RPMI8226 (cell line): ENCODE measurements around the gene TIGD6.
A peak's percentile ranks its signal among the peaks of the same experiment; 100 is the strongest.
"Not testable (repeated sequence)": the region's sequence is repeated elsewhere in the genome, so short reads cannot be mapped to it uniquely, and the experiment has no call there.

ENCODE experiments used
- DNase-seq: peaks from one replicate; pipeline ENCODE4 v3.0.0-alpha.2; 2015

Gene TIGD6

DNA sequence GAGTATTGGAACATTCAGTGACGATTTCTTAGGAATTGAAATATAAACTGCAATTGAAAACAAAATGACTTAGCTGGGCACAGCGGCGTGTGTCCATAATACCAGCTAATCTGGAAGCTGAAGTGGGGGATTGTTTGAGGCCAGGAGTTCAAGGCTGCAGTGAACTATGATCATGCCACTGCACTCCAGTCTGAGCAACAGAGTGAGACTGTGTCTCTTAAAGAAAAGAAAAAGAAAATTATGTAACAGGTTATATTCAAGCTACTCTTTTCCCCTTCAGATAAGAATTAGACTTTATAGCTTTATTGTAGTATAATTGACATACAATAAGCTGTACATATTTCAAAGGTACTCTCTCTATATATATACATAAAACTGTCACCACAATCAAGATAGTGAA is 33.5 kb downstream of the TIGD6 start:
- no peak for DNase-seq

DNA sequence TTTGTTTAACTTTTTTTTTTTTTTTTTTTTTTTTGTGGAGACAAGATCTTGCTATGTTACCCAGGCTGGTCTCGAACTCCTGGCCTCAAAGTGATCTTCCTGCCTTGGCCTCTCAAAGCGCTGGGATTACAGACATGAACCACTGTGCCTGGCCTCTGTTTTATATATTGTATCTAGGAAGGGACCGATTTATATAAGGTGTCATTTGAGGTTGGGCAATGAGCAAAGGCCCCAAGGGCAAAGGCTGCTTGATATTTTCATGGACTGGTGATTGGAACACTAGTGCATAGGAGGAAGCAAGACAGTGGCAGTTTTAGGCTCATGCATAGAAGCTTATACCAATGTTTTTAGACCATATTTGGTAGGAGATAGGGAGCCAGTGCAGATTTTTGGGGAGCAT is 36.7 kb downstream of the TIGD6 start:
- no peak for DNase-seq

DNA sequence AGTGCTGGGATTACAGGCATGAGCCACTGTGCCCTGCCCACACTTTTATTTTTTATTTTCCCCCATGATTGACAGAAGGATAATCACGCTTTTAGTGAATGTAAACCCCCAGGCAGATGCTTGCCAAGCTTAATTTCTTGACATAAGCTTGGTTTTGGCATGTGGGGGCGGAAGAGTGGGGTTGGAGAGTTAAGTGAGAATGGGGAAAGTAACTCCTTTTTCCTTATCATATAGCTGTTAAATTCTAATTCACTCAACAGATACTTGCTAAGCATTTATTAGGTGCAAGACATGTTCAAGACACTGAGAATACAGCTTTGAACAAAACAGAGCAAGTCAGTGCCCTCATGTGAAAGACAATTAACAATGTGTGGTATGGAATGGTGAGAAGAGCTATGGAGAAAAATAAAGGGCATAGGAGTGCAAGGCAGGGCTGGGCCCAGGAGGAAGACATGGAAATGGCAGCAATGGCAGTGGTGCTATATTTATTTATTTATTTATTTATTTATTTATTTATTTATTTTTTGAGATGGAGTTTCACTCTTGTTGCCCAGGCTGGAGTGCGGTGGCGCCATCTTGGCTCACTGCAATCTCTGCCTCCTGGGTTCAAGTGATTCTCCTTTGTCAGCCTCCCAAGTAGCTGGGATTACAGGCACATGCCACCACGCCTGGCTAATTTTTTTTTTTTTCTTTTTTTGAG is 37.7 kb downstream of the TIGD6 start:
- DNase-seq, result no peak

DNA sequence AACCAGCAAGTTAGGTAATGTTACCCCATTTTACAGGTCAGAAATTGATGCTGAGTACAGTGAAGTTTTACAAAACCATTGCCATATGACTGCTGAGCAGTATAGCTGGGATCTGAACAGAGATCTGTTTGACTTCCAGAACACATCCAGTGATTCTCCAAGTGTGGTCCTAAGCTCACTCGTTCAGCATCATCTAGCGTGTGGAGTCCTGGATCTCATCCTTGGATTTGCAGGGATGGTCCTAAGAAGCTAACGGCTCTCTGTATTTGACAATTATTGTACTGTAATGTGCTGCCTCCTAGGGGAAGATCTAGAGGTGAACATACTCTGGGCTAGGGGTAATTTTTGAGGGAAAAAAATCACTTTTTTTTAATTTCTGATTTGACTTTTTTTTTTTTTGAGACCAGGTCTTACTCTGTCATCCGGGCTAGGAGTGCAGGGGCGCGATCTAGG is 38.5 kb downstream of the TIGD6 start:
- DNase-seq, result no peak

DNA sequence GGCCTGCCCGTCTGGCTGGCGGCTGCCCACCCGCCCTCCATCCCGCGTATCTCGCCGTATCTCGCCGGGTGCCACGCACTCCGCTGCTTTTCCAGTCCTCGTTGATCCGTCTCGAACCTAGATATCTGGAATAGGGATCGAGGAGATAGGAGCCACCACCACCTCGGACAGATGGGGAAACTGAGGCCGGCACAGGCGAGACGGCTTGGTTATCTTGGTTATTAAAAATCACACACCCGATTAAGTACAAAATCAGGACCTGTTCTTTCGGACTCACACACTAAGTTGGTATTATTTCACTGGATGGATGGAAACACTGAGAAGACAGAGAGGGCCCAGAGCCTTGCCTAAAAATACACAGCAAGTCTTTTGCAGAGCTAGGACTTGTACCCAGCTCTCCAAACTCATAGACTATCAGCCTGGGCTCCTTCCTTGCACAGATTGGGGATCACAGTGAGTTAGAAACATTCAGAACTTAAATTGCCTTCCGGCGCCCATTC is 39.2 kb downstream of the TIGD6 start:
- DNase-seq, result no peak

DNA sequence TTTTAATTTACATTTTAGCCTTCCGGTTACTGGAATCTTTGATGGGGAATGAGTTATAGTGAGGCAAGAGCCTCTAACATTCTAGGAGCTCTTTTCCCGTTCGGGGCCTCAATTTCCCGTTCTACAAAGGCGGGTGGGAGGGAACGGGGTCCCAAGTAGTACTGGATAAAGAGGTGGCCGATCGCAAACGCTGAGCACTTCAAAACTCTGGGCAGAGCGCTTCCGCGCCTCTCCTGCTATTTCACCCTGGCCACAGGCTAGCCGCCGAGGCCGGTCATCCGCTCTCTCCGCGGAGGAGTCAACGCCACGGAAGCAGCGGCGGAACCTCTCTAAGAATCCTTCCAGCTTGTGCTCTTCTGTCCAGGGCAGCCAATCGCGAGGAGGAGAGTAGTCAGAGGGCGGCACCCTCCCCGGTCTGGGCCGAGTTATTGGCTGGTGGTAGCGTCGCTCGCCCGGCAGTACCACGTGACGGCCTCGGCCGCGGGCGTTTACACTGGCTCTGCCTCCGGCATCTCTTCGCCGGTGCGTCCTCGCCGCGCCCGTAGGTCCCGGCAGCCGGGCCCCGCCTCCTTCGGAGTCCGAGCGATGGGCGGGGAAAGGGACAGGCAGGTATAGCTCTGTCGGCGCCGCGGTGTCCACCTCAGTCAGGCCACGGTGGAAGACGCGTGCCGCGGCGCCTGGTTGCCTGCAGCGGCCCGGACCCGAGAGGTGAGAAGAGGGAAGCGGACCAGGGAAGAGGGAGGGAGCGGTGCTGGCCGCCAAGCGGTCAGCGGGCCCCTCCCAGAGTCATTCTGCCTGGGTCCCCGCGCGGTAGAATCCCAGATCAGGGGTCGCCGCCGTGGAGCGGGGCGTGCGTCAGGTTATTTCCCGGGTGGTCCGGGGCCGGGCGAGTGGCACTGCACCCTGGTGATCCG is 39.9 kb downstream of the TIGD6 start, which contains the start of gene SLC26A2:
TSS of gene SLC26A2 (plus strand) at position 487 of the 914 bp plus-strand sequence. CDS start 16,895 bp downstream, outside the sequence.
- DNase-seq, result peak; percentile 97

DNA sequence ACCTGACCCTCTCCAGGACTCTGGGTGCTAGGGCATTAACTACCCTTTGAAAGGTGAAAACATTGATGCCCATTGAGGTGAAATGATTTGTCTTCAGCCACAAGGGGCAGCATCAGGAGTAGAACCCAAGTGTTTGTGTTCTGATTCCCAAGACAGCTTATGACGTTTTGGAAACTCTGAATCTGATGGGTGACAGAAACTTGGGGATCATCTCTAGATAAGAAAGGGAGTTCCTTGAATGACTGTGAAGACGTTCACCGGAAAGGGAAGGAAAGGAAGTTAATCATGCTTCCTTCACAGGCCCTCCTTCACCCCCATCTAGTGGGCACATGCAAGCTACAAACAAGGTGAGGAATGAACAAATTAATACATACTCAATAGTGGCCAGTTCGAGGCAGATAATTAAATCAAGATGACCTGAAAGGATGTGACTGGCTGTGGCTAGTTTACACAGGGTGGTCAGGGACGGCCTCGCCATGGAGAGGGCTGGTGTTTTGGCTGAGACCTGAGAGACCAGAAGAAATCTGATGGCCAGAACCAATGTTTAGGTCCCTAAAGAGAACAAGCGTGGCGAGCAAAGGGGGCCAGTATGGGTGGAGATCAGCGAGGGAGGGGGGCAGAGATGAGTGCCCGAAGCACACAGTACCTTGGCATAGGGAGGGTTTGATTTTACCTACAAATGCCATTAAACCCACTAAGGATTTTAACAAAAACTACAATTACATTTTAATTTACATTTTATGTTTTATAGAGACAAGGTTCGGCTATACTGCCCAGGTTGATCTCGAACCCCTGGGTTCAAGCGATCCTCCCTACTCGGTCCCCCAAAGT is 40.8 kb downstream of the TIGD6 start:
- DNase-seq, result peak; percentile 47

DNA sequence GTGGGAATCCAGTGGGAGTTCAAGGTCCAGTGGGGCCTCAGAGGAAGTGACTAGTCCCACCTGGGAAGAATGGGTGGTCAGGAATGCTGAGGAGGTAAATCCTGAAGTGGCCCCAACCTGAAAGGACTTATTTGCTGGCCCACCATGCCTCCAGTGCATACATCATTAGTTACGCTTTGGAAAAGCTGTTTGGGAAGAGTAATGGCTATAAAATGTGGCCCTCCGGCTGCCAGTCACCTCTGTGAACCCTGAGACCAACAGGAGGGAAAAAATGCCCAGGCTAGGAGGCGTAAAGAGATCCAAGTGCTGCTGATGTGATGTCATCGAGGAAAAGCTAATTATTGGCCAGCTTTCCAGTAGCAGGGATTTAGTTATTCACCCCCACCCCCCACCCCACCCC is 42.6 kb downstream of the TIGD6 start:
- DNase-seq, result no peak

DNA sequence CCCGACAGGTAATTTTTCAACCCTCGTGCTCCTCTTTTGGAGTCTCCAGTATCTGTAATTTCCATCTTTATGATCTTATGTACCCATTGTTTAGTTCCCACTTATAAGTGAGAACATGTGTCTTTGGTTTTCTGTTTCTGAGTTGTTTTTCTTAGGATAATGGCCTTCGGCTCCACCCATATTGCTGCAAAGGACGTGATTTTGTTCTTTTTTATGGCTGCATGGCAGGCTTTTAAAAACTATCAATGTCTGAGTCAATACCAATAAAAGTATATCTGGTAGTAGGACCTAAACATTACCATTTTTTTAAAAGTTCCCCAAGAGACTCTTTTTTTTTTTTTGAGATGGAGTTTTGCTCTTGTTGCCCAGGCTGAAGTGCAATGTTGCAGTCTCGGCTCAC is 43.8 kb downstream of the TIGD6 start:
- DNase-seq, result no peak

DNA sequence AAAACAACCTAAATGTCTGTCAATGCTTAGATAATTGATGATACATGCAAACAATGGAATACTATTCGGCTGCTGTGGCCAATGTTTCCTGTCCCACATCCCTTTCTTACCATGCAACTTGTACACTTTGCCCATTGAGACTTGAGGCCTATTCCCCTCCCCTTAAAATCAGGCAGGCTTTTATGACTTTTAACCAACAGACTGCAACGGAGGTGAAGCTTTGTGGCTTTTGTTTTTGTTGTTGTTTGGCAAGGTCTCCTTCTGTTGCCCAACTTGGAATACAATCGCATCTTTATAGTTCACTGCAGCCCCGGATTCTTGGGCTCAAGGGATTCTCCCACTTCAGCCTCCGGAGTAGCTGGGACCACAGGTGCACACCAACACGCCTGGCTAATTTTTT is 45.7 kb downstream of the TIGD6 start:
- no peak for DNase-seq

DNA sequence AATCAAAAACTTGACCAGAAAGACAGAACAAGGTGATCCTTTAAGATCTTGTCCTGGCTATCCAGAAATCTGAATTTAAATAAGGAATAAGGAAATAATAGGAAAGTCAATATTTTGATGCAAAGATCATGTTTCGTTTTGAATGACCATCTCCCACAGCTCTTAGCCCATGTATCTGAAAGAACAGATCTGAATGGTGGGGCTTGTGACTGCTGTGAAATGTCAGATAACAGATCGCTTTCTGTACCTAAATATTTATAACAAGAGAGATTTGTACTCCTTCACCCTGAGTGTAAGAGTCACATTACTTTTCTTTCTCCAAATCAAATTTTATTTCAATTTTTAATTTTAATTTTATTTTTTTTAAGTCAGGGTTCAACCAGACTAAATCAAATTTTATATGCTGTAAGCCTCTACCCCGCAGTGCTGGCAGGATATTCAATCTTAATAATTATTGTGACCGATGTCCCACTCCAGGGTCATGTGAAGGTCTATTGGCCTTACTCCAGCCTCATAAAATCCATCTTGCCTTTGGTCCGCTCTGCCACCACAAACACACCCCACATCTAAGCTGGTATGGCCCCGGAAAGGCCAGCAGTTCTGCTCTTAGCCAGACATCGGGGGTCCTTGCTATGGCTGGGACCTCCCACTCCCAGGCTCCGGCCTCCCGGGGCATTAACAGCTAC is 46.9 kb downstream of the TIGD6 start:
- DNase-seq, result no peak

DNA sequence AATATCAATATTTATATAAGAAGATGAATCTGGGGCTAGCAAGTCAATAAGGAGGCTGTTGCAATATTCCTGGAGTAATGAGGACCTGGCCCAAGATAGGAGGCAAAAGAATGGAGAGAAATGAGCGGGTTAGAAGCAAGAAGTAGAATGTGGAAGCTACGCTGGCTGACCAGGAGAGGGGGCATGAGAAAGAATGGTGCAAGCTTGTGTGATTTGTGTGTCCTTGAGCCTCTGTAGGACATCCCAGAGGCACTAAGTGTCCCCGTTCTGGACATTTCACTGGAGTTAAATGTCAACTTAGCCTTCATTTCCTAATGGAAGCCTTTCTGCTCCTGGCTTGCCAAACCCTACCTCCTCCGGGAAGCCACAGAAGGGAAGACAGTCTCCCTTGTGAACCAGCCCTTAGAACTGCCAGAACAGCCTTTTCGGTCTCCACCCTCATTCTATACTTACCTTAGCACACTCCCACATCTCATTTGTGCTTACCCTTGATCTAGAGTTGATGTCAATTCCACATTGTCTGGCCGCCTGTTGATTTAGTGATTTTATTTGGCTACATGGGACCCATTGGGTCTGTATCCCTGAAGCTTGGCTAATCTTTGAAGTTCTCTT is 49.2 kb downstream of the TIGD6 start:
- DNase-seq, result no peak

DNA sequence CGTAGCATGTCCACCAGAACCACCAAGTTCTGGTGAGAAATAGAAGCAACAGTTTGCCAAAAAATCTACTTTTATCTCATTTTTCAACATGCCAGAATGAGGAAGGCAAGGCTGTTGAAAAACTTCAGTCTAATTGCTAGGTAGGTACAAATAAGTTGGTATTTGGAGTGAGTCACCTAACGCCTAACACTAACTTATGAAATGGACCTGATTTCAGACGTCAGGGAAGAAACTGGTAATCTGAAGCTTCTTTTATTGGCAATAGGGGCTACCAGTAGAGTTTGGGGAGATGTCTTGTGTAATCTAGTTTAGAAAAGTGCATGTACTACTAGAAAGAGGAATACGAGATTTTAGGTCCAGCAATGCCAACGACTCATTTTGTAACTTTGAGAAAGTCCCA is 51.5 kb downstream of the TIGD6 start:
- DNase-seq, result no peak

DNA sequence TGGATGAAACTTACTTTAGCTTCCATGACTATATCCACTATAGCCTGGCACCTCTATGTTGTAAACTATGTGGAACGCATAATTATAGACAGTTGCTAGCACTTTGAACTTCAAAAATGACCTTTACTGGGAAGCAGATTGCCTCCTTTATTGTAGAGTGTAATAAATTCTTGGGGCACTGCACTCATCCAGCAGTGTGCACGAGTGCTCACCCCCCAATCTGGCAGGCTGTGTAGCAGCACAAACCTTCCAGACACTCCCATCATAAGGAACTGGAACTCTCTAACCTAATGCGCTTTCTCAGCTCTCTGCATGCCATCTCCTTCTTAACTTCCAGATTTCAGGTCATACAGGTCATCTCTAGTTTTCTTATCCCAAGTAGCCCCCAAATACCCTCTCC is 54.3 kb downstream of the TIGD6 start:
- DNase-seq, result no peak

DNA sequence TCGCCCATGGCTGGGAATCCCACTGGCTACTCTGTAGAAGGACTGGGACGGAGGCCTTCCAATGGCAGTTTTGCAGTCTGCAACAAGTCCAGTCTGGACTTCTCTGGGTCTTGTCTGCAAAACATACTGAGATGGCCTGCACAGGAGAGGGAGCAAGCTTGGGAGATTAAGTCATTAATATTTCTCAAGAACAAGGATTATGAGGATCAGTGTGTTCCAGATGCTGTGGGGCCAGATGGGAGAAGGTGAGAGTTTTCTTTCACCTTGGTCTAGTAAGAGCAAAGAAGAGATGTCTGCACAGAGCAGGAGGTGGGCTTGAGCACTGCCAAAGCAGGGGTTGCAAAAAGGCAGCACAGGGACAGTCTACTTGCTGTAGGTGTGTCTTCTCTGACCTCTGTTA is 55.8 kb downstream of the TIGD6 start, which contains the start of gene PDE6A:
TSS of gene PDE6A (minus strand) at position 128 of the 400 bp plus-strand sequence. CDS start at position 8, 120 bp downstream.
- DNase-seq, result no peak

DNA sequence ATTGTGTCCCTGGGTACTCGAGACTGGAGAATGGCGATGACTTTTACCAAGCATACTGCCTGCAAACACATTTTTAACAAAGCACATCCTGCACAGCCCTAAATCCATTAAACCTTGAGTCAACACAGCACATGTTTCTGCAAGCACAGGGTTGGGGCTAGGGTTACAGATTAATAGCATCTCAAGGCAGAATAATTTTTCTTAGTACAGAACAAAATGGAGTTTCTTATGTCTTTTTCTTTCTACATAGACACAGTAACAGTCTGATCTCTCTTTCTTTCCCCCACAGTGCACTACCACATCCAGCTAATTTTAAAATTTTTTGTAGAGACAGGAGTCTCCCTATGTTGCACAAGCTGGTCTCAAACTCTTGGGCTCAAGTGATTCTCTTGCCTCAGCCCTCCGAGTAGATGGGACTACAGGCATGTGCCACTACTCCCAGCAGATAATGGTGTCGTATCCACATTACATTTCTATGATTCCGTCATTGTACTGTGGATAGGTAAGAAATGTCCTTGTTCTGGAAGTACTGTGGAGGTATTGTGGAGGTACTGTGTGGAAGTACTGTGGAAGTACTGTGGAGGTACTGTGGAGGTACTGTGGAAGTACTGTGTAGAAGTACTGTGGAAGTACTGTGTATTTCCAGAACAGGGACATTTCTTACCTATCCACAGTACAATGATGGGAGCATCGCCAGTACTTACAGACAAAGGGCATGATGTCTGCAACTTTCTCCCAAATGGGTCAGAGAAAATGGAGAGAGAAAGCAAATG is 57.1 kb downstream of the TIGD6 start:
- DNase-seq, result not testable (repeated sequence)
